ENCODE measurements around the gene ABCB4.

GRCh38 chr7:87427288-87427687, 48.2 kb downstream of the ABCB4 start:
- TF ChIP-seq POLR2A (IDR thresholded peaks at IDR 0.05): no peak
- no peak for TF ChIP-seq CTCF (IDR thresholded peaks at IDR 0.05)
